Ascending aorta (tissue), 2 donors: ENCODE data around the gene ZNF701. TPM values are rescaled to one million over a fixed set of nuclear protein-coding genes. Genes with fewer than 3 reads are reported as not detected.
"Not testable (repeated sequence)": the region's sequence is repeated elsewhere in the genome, so short reads cannot be mapped to it uniquely, and the experiment has no call there.

Experiments used
- DNase-seq, 2 donors: peaks; one replicate each; pipeline ENCODE4 v3.0.0-alpha.2; 2019; ENCODE audit warnings: low spot score in 2 of 2
- H3K27ac ChIP-seq, 2 donors: fragments of 200-600 bp; sonication (generic); one replicate each; pipeline ENCODE4 v1.5.1; 2016 to 2017; ENCODE audit warnings: mild to moderate bottlenecking in 1 of 2
- H3K27me3 ChIP-seq: fragments of 200-600 bp; sonication (generic); one replicate; pipeline ENCODE4 v1.5.1; 2017
- H3K36me3 ChIP-seq, 2 donors: fragments of 200-600 bp; sonication (generic); one replicate each; pipeline ENCODE4 v1.5.1; 2016
- H3K4me1 ChIP-seq, 2 donors: fragments of 200-600 bp; sonication (generic); one replicate each; pipeline ENCODE4 v1.5.1; 2016 to 2017; ENCODE audit warnings: mild to moderate bottlenecking in 1 of 2
- H3K4me3 ChIP-seq, 2 donors: fragments of 200-600 bp; sonication (generic); one replicate each; pipeline ENCODE4 v1.5.1; 2016 to 2017; ENCODE audit warnings: mild to moderate bottlenecking in 1 of 2
- H3K9me3 ChIP-seq, 2 donors: fragments of 200-600 bp; sonication (generic); one replicate each; pipeline ENCODE4 v1.5.1; 2016
- CTCF ChIP-seq, 3 experiments: fragments of 200-600 bp in 2 of 3; fragments of 450-650 bp in 1 of 3; sonication (generic) in 2 of 3; IDR thresholded peaks; one replicate each; pipeline ENCODE4 v1.5.1; 2016 to 2019; ENCODE audit warnings: antibody characterized with exemption in 3 of 3, mild to moderate bottlenecking in 1 of 3, moderate library complexity in 1 of 3
- intact Hi-C: fragments of 100-400 bp; cut with DNase I; formaldehyde crosslinking; loops from one replicate; pipeline ENCODE4 v1.15.1; 2023
- total RNA-seq: library from RNA; depleted of rRNA; stranded (reverse); fragments of >200 nt; gene quantifications from one replicate; pipeline ENCODE4 v1.1.0, GENCODE V29; 2016

The ZNF701 gene
- total RNA-seq, 1 donor from 2014 or later = 13.2 TPM

DNA sequence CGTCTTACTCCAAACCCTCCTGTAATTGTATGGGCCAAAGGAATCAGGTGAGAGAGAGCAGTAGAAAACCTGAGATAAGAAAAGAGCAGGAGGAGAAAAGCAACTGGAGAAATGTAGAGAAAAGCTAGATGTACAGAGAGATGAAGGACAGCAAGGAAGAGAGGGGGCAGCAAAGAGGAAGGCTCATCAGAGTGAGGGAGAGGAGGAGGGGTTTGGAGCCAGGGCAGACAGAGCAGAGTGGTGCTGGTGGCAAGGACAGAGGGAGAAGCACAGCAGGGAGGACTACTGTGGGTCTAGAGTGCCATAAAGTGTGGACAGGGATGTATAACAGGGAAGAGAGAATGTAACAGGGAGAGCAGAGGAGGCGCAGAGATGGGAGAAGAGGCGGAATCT, 31.9 kb downstream of the ZNF701 start:
- intact Hi-C loops = loop anchor here (1.0 to 2.0 kb wide), 5 partner anchors 32 to 88 kb away; partner anchors contain the start of genes ZNF701, ZNF808 and ZNF83
- not testable (repeated sequence) for DNase-seq

DNA sequence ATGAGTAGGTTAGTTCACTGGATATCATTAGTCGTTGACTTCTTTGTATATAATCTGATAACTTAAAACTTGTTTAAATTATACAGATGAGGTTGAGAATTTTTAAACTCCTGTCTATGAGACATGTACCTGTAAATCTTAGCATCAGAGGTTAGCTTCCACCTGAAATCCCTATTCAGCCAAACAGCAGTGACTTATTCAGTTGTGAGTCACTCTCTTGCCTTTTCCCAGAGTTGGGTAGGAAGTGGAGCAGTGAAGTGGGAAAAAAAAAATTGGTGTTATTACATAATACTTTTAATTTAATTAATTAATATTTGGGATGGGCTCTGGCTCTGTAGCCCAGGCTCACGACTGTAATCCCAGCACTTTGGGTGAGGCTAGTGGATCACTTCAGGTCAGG, 32.9 kb downstream of the ZNF701 start:
- Histone ChIP-seq H3K27ac (peak overlapping the region; percentile 81 to 85), H3K4me1 (peaks cover 0 to 8% of the 10 kb centered on the region in 2 donors), H3K4me3 (no peak overlapping the region), H3K9me3 (peaks cover 0 to 8% of the 10 kb centered on the region in 2 donors), H3K27me3 (no peaks in the 10 kb centered on the region), H3K36me3 (peaks cover 0 to 3% of the 10 kb centered on the region in 2 donors)
- no peak for TF ChIP-seq CTCF (IDR thresholded peaks at IDR 0.05)
- no peak for DNase-seq
- intact Hi-C loops = no loop called here

More for the DNA sequence above, 31.9 kb downstream of the ZNF701 start:
- not testable (repeated sequence) for H3K4me1 ChIP-seq, H3K27me3 ChIP-seq, H3K36me3 ChIP-seq, H3K9me3 ChIP-seq
- H3K4me3 ChIP-seq = peak overlapping the region; percentile 57 to 75
- TF ChIP-seq CTCF (IDR thresholded peaks at IDR 0.05) = peak in 1 of 3 experiments; percentile 33
- H3K27ac ChIP-seq = peak overlapping the region; percentile 81 to 85

GRCh38 chr19:52603558-52604207, 33.6 kb downstream of the ZNF701 start:
- peak overlapping the region; percentile 81 to 85 for H3K27ac ChIP-seq
- DNase-seq = peak in 1 of 2 donors; percentile 64
- peaks cover 0 to 8% of the 10 kb centered on the region in 2 donors for H3K4me1 ChIP-seq
- peaks cover 0 to 3% of the 10 kb centered on the region in 2 donors for H3K36me3 ChIP-seq
- no peaks in the 10 kb centered on the region for H3K27me3 ChIP-seq
- H3K4me3 ChIP-seq = no peak overlapping the region
- intact Hi-C loops = loop anchor here (2.0 kb wide), 1 partner anchor 45 kb away; no protein-coding TSS in a partner anchor
- TF ChIP-seq CTCF (IDR thresholded peaks at IDR 0.05) = no peak
- peaks cover 0 to 8% of the 10 kb centered on the region in 2 donors for H3K9me3 ChIP-seq

DNA sequence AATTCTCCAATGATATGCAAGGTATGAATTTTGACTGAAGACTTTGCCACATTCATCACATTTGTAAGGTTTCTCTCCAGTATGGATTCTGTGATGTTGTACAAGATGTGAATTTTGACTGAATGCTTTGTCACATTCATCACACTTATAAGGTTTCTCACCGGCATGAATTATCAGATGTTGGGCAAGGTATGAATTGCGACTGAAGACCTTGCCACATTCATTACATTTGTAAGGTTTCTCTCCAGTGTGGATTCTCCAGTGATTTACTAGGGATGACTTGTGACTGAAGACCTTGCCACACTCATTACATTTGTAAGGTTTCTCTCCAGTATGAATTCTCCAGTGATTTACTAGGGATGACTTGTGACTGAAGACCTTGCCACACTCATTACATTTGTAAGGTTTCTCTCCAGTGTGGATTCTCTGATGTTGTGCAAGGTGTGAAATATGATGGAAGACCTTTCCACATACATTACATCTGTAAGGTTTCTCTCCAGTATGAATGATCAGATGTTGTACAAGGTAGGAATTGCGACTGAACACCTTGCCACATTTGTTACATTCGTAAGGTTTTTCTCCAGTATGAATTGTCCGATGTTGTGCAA, 43.3 kb downstream of the ZNF701 start:
- no peak for TF ChIP-seq CTCF (IDR thresholded peaks at IDR 0.05)
- Histone ChIP-seq H3K4me1 (no peaks in the 10 kb centered on the region), H3K4me3 (no peak overlapping the region), H3K27me3 (no peaks in the 10 kb centered on the region), H3K36me3 (peaks cover 50 to 69% of the 10 kb centered on the region in 2 donors), H3K27ac (no peak overlapping the region), H3K9me3 (peaks cover 0 to 50% of the 10 kb centered on the region in 2 donors)
- no peak for DNase-seq
- intact Hi-C loops = no loop called here

- Histone ChIP-seq H3K27me3 (no peaks in the 10 kb centered on the region), H3K27ac (no peak overlapping the region), H3K4me3 (no peak overlapping the region), H3K9me3 (peaks cover 0 to 11% of the 10 kb centered on the region in 2 donors), H3K36me3 (peaks cover 40 to 78% of the 10 kb centered on the region in 2 donors), H3K4me1 (no peaks in the 10 kb centered on the region)
- intact Hi-C loops = no loop called here
- no peak for TF ChIP-seq CTCF (IDR thresholded peaks at IDR 0.05)
- no peak for DNase-seq
Observed at GRCh38 chr19:52621376-52621775, 51.3 kb downstream of the ZNF701 start.
